ENCODE measurements around the gene RNF151.
"Not testable (repeated sequence)": the region's sequence is repeated elsewhere in the genome, so short reads cannot be mapped to it uniquely, and the experiment has no call there.

RNF151 gene

GRCh38 chr16:1959269-1960039 lies 7.2 kb upstream of the RNF151 start, which contains the start of gene NDUFB10:
Gene NDUFB10, plus strand, starts transcription at chr16:1959538. Its CDS starts 87 bp downstream, at chr16:1959625.
- Mint-ChIP-seq H3K36me3 (ENCODE audit: low read depth) (peaks cover 37% of the 10 kb centered on the region), H3K27me3 (ENCODE audit: low read depth) (no peaks in the 10 kb centered on the region), H3K4me3 (peak within 1 kb of the TSS; percentile 98), H3K27ac (peak within 1 kb of the TSS; percentile 94), H3K9me3 (no peaks in the 10 kb centered on the region), H3K4me1 (ENCODE audit: low read depth) (peaks cover 23% of the 10 kb centered on the region)
- DNase-seq (ENCODE audit: low spot score): peak; percentile 93

GRCh38 chr16:1960665-1961630 lies 5.7 kb upstream of the RNF151 start:
- DNase-seq (ENCODE audit: low spot score): no peak
- H3K9me3 Mint-ChIP-seq: no peaks in the 10 kb centered on the region
- peak overlapping the region; percentile 94 for H3K27ac Mint-ChIP-seq
- peaks cover 29% of the 10 kb centered on the region for H3K4me1 Mint-ChIP-seq (ENCODE audit: low read depth)
- H3K27me3 Mint-ChIP-seq (ENCODE audit: low read depth): no peaks in the 10 kb centered on the region
- peak overlapping the region; percentile 98 for H3K4me3 Mint-ChIP-seq
- peaks cover 39% of the 10 kb centered on the region for H3K36me3 Mint-ChIP-seq (ENCODE audit: low read depth)

- no peaks in the 10 kb centered on the region for H3K9me3 Mint-ChIP-seq
- H3K4me1 Mint-ChIP-seq (ENCODE audit: low read depth): peaks cover 29% of the 10 kb centered on the region
- peaks cover 39% of the 10 kb centered on the region for H3K36me3 Mint-ChIP-seq (ENCODE audit: low read depth)
- DNase-seq (ENCODE audit: low spot score): no peak
- H3K27ac Mint-ChIP-seq: peak overlapping the region; percentile 80
- H3K27me3 Mint-ChIP-seq (ENCODE audit: low read depth): no peaks in the 10 kb centered on the region
- peak overlapping the region; percentile 51 for H3K4me3 Mint-ChIP-seq
These were observed 5.0 kb upstream of the RNF151 start for GRCh38 chr16:1961651-1962067.

- not testable (repeated sequence) for DNase-seq (ENCODE audit: low spot score); H3K27me3 Mint-ChIP-seq (ENCODE audit: low read depth); H3K9me3 Mint-ChIP-seq
- Mint-ChIP-seq H3K27ac (peak overlapping the region; percentile 91), H3K4me3 (peak overlapping the region; percentile 97), H3K4me1 (ENCODE audit: low read depth) (peaks cover 29% of the 10 kb centered on the region), H3K36me3 (ENCODE audit: low read depth) (peaks cover 39% of the 10 kb centered on the region)
These were observed 4.2 kb upstream of the RNF151 start for GRCh38 chr16:1962161-1963153.

GRCh38 chr16:1963806-1964505 lies 2.7 kb upstream of the RNF151 start:
- Mint-ChIP-seq H3K9me3 (no peaks in the 10 kb centered on the region), H3K27me3 (ENCODE audit: low read depth) (no peaks in the 10 kb centered on the region)

GRCh38 chr16:1964506-1965395 lies 1.9 kb upstream of the RNF151 start, which contains the start of gene RPS2:
Gene RPS2, minus strand, starts transcription at chr16:1964826. Its CDS starts 201 bp downstream, at chr16:1964625.
- H3K27me3 Mint-ChIP-seq (ENCODE audit: low read depth): no peaks in the 10 kb centered on the region
- no peaks in the 10 kb centered on the region for H3K9me3 Mint-ChIP-seq
- peaks cover 29% of the 10 kb centered on the region for H3K4me1 Mint-ChIP-seq (ENCODE audit: low read depth)
- peak within 1 kb of the TSS; percentile 97 for H3K27ac Mint-ChIP-seq
- peaks cover 39% of the 10 kb centered on the region for H3K36me3 Mint-ChIP-seq (ENCODE audit: low read depth)
- DNase-seq (ENCODE audit: low spot score): peak; percentile 100
- peak within 1 kb of the TSS; percentile 97 for H3K4me3 Mint-ChIP-seq

More at GRCh38 chr16:1963806-1964505, 2.7 kb upstream of the RNF151 start:
- peaks cover 29% of the 10 kb centered on the region for H3K4me1 Mint-ChIP-seq (ENCODE audit: low read depth)
- peak overlapping the region; percentile 91 for H3K27ac Mint-ChIP-seq
- H3K36me3 Mint-ChIP-seq (ENCODE audit: low read depth): peaks cover 39% of the 10 kb centered on the region
- H3K4me3 Mint-ChIP-seq: peak overlapping the region; percentile 97
- no peak for DNase-seq (ENCODE audit: low spot score)

- no peaks in the 10 kb centered on the region for H3K9me3 Mint-ChIP-seq
- H3K36me3 Mint-ChIP-seq (ENCODE audit: low read depth): peaks cover 37% of the 10 kb centered on the region
- H3K27ac Mint-ChIP-seq: peak overlapping the region; percentile 97
- no peak for DNase-seq (ENCODE audit: low spot score)
- H3K4me1 Mint-ChIP-seq (ENCODE audit: low read depth): peaks cover 23% of the 10 kb centered on the region
- H3K27me3 Mint-ChIP-seq (ENCODE audit: low read depth): no peaks in the 10 kb centered on the region
- H3K4me3 Mint-ChIP-seq: peak overlapping the region; percentile 97
These were observed 1.2 kb upstream of the RNF151 start for GRCh38 chr16:1965396-1966001.

GRCh38 chr16:1968146-1968953 lies 1.7 kb downstream of the RNF151 start:
- no peak overlapping the region for H3K4me3 Mint-ChIP-seq
- no peak overlapping the region for H3K27ac Mint-ChIP-seq
- DNase-seq (ENCODE audit: low spot score): no peak
- peaks cover 23% of the 10 kb centered on the region for H3K4me1 Mint-ChIP-seq (ENCODE audit: low read depth)
- no peaks in the 10 kb centered on the region for H3K27me3 Mint-ChIP-seq (ENCODE audit: low read depth)
- peaks cover 13% of the 10 kb centered on the region for H3K36me3 Mint-ChIP-seq (ENCODE audit: low read depth)
- H3K9me3 Mint-ChIP-seq: no peaks in the 10 kb centered on the region

GRCh38 chr16:1971796-1972489 lies 5.3 kb downstream of the RNF151 start, which contains the start of gene TBL3:
Gene TBL3, plus strand, starts transcription at chr16:1972053. Its CDS starts 112 bp downstream, at chr16:1972165.
- no peaks in the 10 kb centered on the region for H3K9me3 Mint-ChIP-seq
- H3K27me3 Mint-ChIP-seq (ENCODE audit: low read depth): no peaks in the 10 kb centered on the region
- H3K27ac Mint-ChIP-seq: peak within 1 kb of the TSS; percentile 98
- peaks cover 14% of the 10 kb centered on the region for H3K4me1 Mint-ChIP-seq (ENCODE audit: low read depth)
- DNase-seq (ENCODE audit: low spot score): peak; percentile 98
- H3K36me3 Mint-ChIP-seq (ENCODE audit: low read depth): peaks cover 6% of the 10 kb centered on the region
- peak within 1 kb of the TSS; percentile 97 for H3K4me3 Mint-ChIP-seq

- peak overlapping the region; percentile 98 for H3K27ac Mint-ChIP-seq
- peaks cover 7% of the 10 kb centered on the region for H3K36me3 Mint-ChIP-seq (ENCODE audit: low read depth)
- H3K27me3 Mint-ChIP-seq (ENCODE audit: low read depth): no peaks in the 10 kb centered on the region
- DNase-seq (ENCODE audit: low spot score): no peak
- H3K4me3 Mint-ChIP-seq: peak overlapping the region; percentile 97
- no peaks in the 10 kb centered on the region for H3K9me3 Mint-ChIP-seq
- H3K4me1 Mint-ChIP-seq (ENCODE audit: low read depth): peaks cover 14% of the 10 kb centered on the region
These were observed 5.8 kb downstream of the RNF151 start for GRCh38 chr16:1972490-1972877.

Data from T-helper 2 cell treated with Interferon-gamma antibody and Interleukin-4, amounts not matched to agents 5 μg/mL and 100 μg/mL, for 36 hours (primary cell).